PFSK-1 (cell line): ENCODE measurements around the gene TNPO3.

Source experiments
- REST ChIP-seq, 2 experiments: IDR thresholded peaks; 2 replicates each; pipeline versions ENCODE4 v1.6.1 to v1.8.0; 2011 to 2012; ENCODE audit warnings: low read depth in 2 of 2, low read length in 2 of 2, control low read depth in 1 of 2, inconsistent platforms in 1 of 2, mild to moderate bottlenecking in 1 of 2, moderate library complexity in 1 of 2; ENCODE audit not compliant: insufficient read depth in 1 of 2
- TAF1 ChIP-seq: IDR thresholded peaks from 2 replicates; pipeline ENCODE4 v1.6.1; 2012; ENCODE audit warnings: low read length, control low read depth, borderline replicate concordance; ENCODE audit not compliant: insufficient read depth

- no peak for TF ChIP-seq TAF1
- no peak for TF ChIP-seq REST (IDR thresholded peaks at IDR 0.05; ENCODE audit: insufficient read depth in 1 of 2, low read depth in 2 of 2, low read length in 2 of 2)
Observed at GRCh38 chr7:128906001-128906765, 148.7 kb downstream of the TNPO3 start.
